ENCODE results near the gene SNCG.

SNCG gene

GRCh38 chr10:86953747-86954680 lies 4.4 kb upstream of the SNCG start:
- Mint-ChIP-seq H3K27me3 (no peaks in the 10 kb centered on the region), H3K36me3 (ENCODE audit: low read depth) (no peaks in the 10 kb centered on the region), H3K27ac (no peak overlapping the region), H3K9me3 (peaks cover 11% of the 10 kb centered on the region), H3K4me1 (ENCODE audit: low read depth) (peaks cover 7% of the 10 kb centered on the region), H3K4me3 (no peak overlapping the region)
- no peak for DNase-seq

GRCh38 chr10:86954681-86955500 lies 3.5 kb upstream of the SNCG start:
- Mint-ChIP-seq H3K36me3 (ENCODE audit: low read depth) (no peaks in the 10 kb centered on the region), H3K9me3 (peaks cover 11% of the 10 kb centered on the region), H3K27ac (no peak overlapping the region), H3K4me3 (no peak overlapping the region), H3K27me3 (no peaks in the 10 kb centered on the region), H3K4me1 (ENCODE audit: low read depth) (peaks cover 7% of the 10 kb centered on the region)
- no peak for DNase-seq

GRCh38 chr10:86955501-86956194 lies 2.8 kb upstream of the SNCG start:
- H3K36me3 Mint-ChIP-seq (ENCODE audit: low read depth), result no peaks in the 10 kb centered on the region
- H3K27me3 Mint-ChIP-seq, result no peaks in the 10 kb centered on the region
- no peak overlapping the region for H3K4me3 Mint-ChIP-seq
- no peak overlapping the region for H3K27ac Mint-ChIP-seq
- peaks cover 11% of the 10 kb centered on the region for H3K9me3 Mint-ChIP-seq
- H3K4me1 Mint-ChIP-seq (ENCODE audit: low read depth), result peaks cover 5% of the 10 kb centered on the region
- DNase-seq, result no peak

- H3K27ac Mint-ChIP-seq, result no peak overlapping the region
- no peak for DNase-seq
- peaks cover 2% of the 10 kb centered on the region for H3K4me1 Mint-ChIP-seq (ENCODE audit: low read depth)
- H3K9me3 Mint-ChIP-seq, result peaks cover 11% of the 10 kb centered on the region
- H3K4me3 Mint-ChIP-seq, result no peak overlapping the region
- no peaks in the 10 kb centered on the region for H3K36me3 Mint-ChIP-seq (ENCODE audit: low read depth)
- no peaks in the 10 kb centered on the region for H3K27me3 Mint-ChIP-seq
Measured at GRCh38 chr10:86956195-86956847, 2.1 kb upstream of the SNCG start.

GRCh38 chr10:86956848-86957448 lies 1.5 kb upstream of the SNCG start:
- Mint-ChIP-seq H3K27me3 (no peaks in the 10 kb centered on the region), H3K27ac (no peak overlapping the region), H3K4me1 (ENCODE audit: low read depth) (peaks cover 2% of the 10 kb centered on the region), H3K9me3 (peaks cover 9% of the 10 kb centered on the region), H3K4me3 (no peak overlapping the region), H3K36me3 (ENCODE audit: low read depth) (no peaks in the 10 kb centered on the region)
- no peak for DNase-seq

- H3K9me3 Mint-ChIP-seq, result peaks cover 3% of the 10 kb centered on the region
- no peaks in the 10 kb centered on the region for H3K36me3 Mint-ChIP-seq (ENCODE audit: low read depth)
- no peaks in the 10 kb centered on the region for H3K27me3 Mint-ChIP-seq
- no peak within 1 kb of the TSS for H3K27ac Mint-ChIP-seq
- peaks cover 2% of the 10 kb centered on the region for H3K4me1 Mint-ChIP-seq (ENCODE audit: low read depth)
- no peak within 1 kb of the TSS for H3K4me3 Mint-ChIP-seq
- no peak for DNase-seq
Measured at GRCh38 chr10:86957471-86958115, 806 bp upstream of the SNCG start, which contains the start of gene MMRN2. MMRN2 (minus strand) TSS chr10:86957615; CDS start chr10:86957541, 74 bp downstream.

- Mint-ChIP-seq H3K27me3 (no peaks in the 10 kb centered on the region), H3K4me3 (no peak overlapping the region), H3K27ac (no peak overlapping the region), H3K36me3 (ENCODE audit: low read depth) (no peaks in the 10 kb centered on the region), H3K9me3 (no peaks in the 10 kb centered on the region), H3K4me1 (ENCODE audit: low read depth) (peaks cover 2% of the 10 kb centered on the region)
- DNase-seq, result peak; percentile 26
Measured at GRCh38 chr10:86958901-86959736, 720 bp downstream of the SNCG start.

- no peak for DNase-seq
- H3K27me3 Mint-ChIP-seq, result no peaks in the 10 kb centered on the region
- H3K27ac Mint-ChIP-seq, result no peak overlapping the region
- no peaks in the 10 kb centered on the region for H3K36me3 Mint-ChIP-seq (ENCODE audit: low read depth)
- peaks cover 2% of the 10 kb centered on the region for H3K4me1 Mint-ChIP-seq (ENCODE audit: low read depth)
- H3K9me3 Mint-ChIP-seq, result no peaks in the 10 kb centered on the region
- no peak overlapping the region for H3K4me3 Mint-ChIP-seq
Measured at GRCh38 chr10:86959737-86960002, 1.3 kb downstream of the SNCG start.

GRCh38 chr10:86960003-86960862 lies 1.8 kb downstream of the SNCG start:
- no peaks in the 10 kb centered on the region for H3K36me3 Mint-ChIP-seq (ENCODE audit: low read depth)
- no peaks in the 10 kb centered on the region for H3K9me3 Mint-ChIP-seq
- H3K27ac Mint-ChIP-seq, result peak overlapping the region; percentile 40
- no peak overlapping the region for H3K4me3 Mint-ChIP-seq
- peak; percentile 42 for DNase-seq
- no peaks in the 10 kb centered on the region for H3K27me3 Mint-ChIP-seq
- H3K4me1 Mint-ChIP-seq (ENCODE audit: low read depth), result peaks cover 5% of the 10 kb centered on the region

GRCh38 chr10:86960863-86961434 lies 2.5 kb downstream of the SNCG start:
- peaks cover 10% of the 10 kb centered on the region for H3K4me1 Mint-ChIP-seq (ENCODE audit: low read depth)
- no peak overlapping the region for H3K4me3 Mint-ChIP-seq
- peak overlapping the region; percentile 40 for H3K27ac Mint-ChIP-seq
- H3K9me3 Mint-ChIP-seq, result no peaks in the 10 kb centered on the region
- no peaks in the 10 kb centered on the region for H3K36me3 Mint-ChIP-seq (ENCODE audit: low read depth)
- DNase-seq, result no peak
- no peaks in the 10 kb centered on the region for H3K27me3 Mint-ChIP-seq

GRCh38 chr10:86961481-86962091 lies 3.2 kb downstream of the SNCG start:
- no peaks in the 10 kb centered on the region for H3K36me3 Mint-ChIP-seq (ENCODE audit: low read depth)
- H3K27me3 Mint-ChIP-seq, result no peaks in the 10 kb centered on the region
- peak; percentile 28 for DNase-seq
- no peaks in the 10 kb centered on the region for H3K9me3 Mint-ChIP-seq
- H3K4me3 Mint-ChIP-seq, result no peak overlapping the region
- no peak overlapping the region for H3K27ac Mint-ChIP-seq
- peaks cover 16% of the 10 kb centered on the region for H3K4me1 Mint-ChIP-seq (ENCODE audit: low read depth)

All from activated T-cell treated with anti-CD3 and anti-CD28 coated beads, Interleukin-2, amount 50 U/mL, for 24 hours (primary cell).